ENCODE measurements around the gene MZT2B.
"Not testable (repeated sequence)": the region's sequence is repeated elsewhere in the genome, so short reads cannot be mapped to it uniquely, and the experiment has no call there.

Gene MZT2B

DNA sequence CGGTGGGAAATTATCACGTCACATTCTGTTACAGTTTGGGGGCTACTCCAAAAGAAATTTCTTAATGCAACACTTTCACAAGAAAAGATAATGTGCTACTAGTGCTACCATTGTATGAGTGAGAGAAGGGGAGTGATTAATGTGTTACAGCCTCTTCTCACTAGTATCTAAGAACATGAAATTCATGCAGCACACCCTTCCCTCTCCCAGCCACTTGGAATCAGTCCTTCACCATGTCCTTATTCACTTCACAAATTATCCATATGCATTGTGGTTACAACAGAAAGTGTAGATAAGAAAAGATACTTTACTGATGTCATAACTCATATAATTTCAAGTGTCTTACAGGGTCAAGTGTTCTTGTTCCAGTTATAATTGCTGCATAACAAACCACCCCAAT lies 37.1 kb downstream of the MZT2B start:
- ATAC-seq, DNase-seq: not testable (repeated sequence)

GRCh38 chr2:130220505-130220904 lies 38.4 kb downstream of the MZT2B start:
- not testable (repeated sequence) for ATAC-seq, DNase-seq

DNA sequence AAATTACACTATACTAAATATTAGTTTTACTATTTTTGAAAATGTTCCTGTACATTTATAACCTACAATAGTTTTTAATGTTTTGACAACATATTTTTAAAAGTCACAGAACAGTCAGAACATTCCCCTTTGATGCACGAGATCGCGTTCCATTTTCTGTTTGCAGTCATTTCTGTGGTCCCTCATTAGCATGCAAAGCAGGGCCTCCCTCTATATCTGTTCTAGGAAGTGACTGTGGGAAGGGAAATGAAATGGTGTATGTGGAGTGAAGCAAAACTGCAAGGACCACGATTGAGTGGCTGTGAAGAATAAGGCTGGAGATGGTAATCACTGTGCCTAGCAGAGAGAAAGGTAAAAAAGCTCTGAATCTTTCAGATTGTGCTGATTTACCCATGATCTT lies 40.5 kb downstream of the MZT2B start:
- not testable (repeated sequence) for DNase-seq
- ATAC-seq, result peak; percentile 66

DNA sequence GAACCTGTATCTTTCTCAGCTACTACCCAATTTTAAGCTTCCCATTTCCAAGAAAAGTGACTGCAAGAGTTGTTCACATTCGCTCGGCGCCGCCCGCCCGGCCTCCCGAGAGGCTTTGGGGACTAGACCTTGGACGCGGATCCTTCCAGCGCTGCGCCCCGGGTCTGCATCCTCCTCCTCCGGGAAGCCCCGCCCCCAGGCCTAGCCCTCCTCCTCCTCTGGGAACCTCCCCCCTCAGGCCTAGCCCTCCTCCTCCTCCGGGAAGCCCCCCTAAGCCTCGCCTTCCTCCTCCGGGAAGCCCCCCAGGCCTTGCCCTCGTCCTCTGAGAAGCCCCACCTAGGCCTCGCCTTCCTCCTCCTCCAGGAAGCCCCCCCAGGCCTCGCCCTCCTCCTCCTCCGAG lies 45.9 kb downstream of the MZT2B start:
- DNase-seq, result not testable (repeated sequence)

GRCh38 chr2:130228467-130229160 lies 46.6 kb downstream of the MZT2B start:
- not testable (repeated sequence) for ATAC-seq, DNase-seq

More for the DNA sequence above, 45.9 kb downstream of the MZT2B start:
- not testable (repeated sequence) for ATAC-seq

- ATAC-seq (peak; percentile 30), DNase-seq (peak; percentile 17)
These were observed 47.1 kb downstream of the MZT2B start for GRCh38 chr2:130229161-130229510.

- not testable (repeated sequence) for ATAC-seq, DNase-seq
These were observed 48.3 kb downstream of the MZT2B start for GRCh38 chr2:130230376-130230775.

- not testable (repeated sequence) for ATAC-seq, DNase-seq
These were observed 48.8 kb downstream of the MZT2B start for GRCh38 chr2:130230907-130231306.

DNA sequence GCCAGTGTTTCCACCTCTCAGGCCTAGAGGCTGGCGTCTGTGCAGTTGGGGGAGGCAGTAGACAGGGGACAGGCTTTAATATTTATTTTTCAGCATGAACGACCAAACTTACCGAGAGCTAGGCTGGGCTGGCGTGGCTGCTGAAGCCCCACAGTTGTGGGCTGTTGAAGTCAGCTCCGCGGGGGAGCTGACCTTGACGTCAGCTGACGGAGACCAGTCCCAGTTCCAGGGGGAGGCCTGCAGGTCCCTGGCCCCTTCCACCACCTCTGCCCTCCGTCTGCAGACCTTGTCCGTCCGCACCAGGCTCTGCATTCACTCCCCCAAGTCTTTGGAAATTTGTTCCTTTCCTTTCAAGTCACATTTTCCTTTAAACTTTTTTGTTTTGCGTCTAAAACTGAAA lies 49.6 kb downstream of the MZT2B start:
- no peak for ATAC-seq
- DNase-seq, result no peak

DNA sequence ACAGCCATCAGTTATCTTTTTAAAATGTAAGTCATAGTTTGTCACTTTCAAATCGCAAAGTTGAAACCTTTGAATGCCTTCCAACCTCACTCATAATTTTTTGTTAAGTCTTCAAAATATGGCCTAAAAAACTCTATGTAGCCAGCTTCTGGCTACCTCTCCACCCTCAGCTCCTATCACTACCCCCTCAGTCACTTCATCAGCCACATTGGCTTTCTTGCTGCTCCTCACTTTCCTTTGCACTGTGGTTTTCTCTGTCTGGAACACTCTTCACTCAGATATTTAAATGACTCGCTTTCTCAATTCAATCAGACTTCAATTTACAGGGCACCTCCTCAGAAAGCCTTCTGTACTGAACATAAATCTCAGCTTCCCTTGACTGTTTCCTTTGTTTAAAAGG lies 51.0 kb downstream of the MZT2B start:
- ATAC-seq, DNase-seq: not testable (repeated sequence)

DNA sequence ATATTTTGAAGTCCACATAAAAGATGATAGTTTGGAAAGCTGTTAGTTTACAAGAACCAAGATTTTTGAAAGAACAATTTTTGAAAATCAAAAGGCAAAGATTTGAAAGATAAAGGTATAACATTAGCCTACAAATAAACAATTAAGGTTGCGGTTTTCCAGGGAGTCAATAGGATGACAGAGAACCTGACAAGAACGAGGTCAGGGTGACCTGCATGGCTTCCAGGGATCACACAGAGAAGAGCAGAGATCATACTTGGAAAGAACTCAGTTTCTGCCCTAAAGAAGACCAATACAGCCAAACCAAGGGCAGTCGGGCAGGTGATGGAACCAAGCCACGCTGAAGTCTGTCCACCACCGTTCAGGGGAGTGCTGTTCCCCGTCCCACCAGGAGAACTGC lies 57.5 kb downstream of the MZT2B start:
- not testable (repeated sequence) for DNase-seq, ATAC-seq
